Measurements from ENCODE around the gene POU4F1.
A peak's percentile ranks its signal among the peaks of the same experiment; 100 is the strongest.

The POU4F1 gene

DNA sequence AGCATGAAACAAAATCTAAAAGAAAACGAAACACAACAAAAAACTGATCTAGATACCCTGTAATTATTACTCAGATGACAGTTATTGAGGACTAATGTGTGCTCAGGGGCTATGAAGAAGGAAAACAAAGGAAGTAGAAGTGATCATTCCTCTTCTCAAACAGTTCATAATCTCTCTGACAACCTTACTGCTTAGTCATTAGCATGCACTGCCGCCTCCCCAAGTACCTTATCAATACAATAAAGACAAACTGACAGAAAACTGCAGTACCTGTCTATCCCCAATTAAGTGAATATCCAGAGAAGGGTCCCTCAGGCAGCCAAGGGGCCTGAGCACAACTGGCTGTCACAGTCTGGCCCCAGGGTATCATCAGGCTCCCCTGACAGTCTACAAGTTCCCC lies 22.0 kb upstream of the POU4F1 start:
- Histone ChIP-seq H3K4me1 (ENCODE audit: control insufficient read depth, insufficient read depth, low read length, poor library complexity, severe bottlenecking) (no peaks in the 10 kb centered on the region), H3K27ac (ENCODE audit: insufficient read depth, low read length, poor library complexity, severe bottlenecking) (no peak overlapping the region), H3K9me3 (ENCODE audit: control insufficient read depth, low read length) (no peaks in the 10 kb centered on the region), H3K27me3 (replicated peaks; ENCODE audit: control insufficient read depth, insufficient read depth, low read length, poor library complexity, severe bottlenecking) (no peaks in the 10 kb centered on the region), H3K4me3 (ENCODE audit: insufficient read depth, low read depth, low read length, poor library complexity, severe bottlenecking) (no peak overlapping the region), H3K36me3 (ENCODE audit: control insufficient read depth, insufficient read depth, low read length) (peaks cover 15% of the 10 kb centered on the region)
- no peak for DNase-seq

DNA sequence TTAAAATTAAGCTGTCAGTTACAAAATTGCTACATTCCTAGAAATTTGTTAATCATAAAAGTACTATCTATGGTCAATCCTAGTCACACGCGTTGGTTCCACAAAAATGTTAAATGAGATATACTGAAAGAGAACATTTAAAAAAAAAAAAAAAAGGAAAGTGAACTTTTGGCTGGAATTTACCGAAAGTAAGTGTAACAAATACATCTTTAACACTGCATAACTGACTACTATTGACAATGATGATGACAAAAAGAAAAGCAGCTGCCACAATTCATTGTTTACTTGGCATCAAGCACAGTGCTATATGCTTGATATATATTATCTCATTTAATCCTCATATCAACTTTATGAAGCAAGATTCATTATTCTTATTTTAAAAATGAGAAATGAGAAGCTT lies 19.8 kb upstream of the POU4F1 start:
- Histone ChIP-seq H3K9me3 (ENCODE audit: control insufficient read depth, low read length) (no peaks in the 10 kb centered on the region), H3K4me1 (ENCODE audit: control insufficient read depth, insufficient read depth, low read length, poor library complexity, severe bottlenecking) (no peaks in the 10 kb centered on the region), H3K27me3 (replicated peaks; ENCODE audit: control insufficient read depth, insufficient read depth, low read length, poor library complexity, severe bottlenecking) (no peaks in the 10 kb centered on the region), H3K36me3 (ENCODE audit: control insufficient read depth, insufficient read depth, low read length) (peaks cover 19% of the 10 kb centered on the region), H3K27ac (ENCODE audit: insufficient read depth, low read length, poor library complexity, severe bottlenecking) (no peak overlapping the region), H3K4me3 (ENCODE audit: insufficient read depth, low read depth, low read length, poor library complexity, severe bottlenecking) (no peak overlapping the region)
- no peak for DNase-seq

DNA sequence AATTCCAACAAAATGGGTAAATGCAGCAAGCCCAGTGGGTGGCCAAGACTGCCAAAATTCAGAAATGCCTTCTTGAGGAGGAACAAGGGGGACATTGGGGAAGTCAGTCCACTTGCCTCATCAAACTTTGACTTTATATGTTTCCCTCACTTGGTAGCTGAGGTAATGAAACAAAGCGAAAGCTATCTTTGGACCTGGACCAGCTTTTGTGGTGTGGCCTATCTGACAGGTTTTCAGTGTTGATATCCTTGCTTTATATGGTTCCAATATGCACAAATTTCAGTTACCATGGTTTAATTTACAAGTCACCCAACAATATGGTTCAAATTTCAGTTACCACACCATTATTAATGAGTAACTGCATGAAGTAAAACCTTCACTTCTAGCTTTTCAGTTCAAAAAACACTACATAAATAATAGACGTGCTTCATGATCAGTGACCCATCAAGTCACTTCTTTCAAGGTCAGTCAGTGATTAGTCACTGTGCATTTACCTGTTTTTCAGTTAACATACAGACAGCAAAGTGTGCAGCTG lies 17.7 kb upstream of the POU4F1 start:
- Histone ChIP-seq H3K4me1 (ENCODE audit: control insufficient read depth, insufficient read depth, low read length, poor library complexity, severe bottlenecking) (no peaks in the 10 kb centered on the region), H3K4me3 (ENCODE audit: insufficient read depth, low read depth, low read length, poor library complexity, severe bottlenecking) (no peak overlapping the region), H3K27ac (ENCODE audit: insufficient read depth, low read length, poor library complexity, severe bottlenecking) (no peak overlapping the region), H3K36me3 (ENCODE audit: control insufficient read depth, insufficient read depth, low read length) (peaks cover 32% of the 10 kb centered on the region), H3K27me3 (replicated peaks; ENCODE audit: control insufficient read depth, insufficient read depth, low read length, poor library complexity, severe bottlenecking) (no peaks in the 10 kb centered on the region), H3K9me3 (ENCODE audit: control insufficient read depth, low read length) (no peaks in the 10 kb centered on the region)
- no peak for DNase-seq

DNA sequence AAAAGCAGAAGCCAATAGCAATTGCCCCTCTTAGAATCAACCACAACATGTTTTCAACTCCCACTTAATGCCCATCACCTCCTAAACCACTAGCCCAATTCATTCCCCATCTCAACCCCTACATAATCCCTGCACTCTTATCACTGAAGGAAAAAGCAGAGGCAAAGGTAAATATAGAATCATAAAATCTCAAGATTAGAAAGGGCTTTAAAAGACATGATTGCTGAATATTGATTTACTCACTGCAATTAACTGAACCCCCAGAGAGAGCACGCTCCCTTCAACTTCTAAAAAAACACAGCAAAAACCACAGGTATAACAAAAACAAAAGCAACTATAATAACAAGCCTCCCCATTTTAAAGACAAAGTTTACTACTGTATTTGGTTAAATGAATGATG lies 15.1 kb upstream of the POU4F1 start:
- H3K27me3 ChIP-seq (replicated peaks; ENCODE audit: control insufficient read depth, insufficient read depth, low read length, poor library complexity, severe bottlenecking): no peaks in the 10 kb centered on the region
- H3K9me3 ChIP-seq (ENCODE audit: control insufficient read depth, low read length): no peaks in the 10 kb centered on the region
- H3K4me3 ChIP-seq (ENCODE audit: insufficient read depth, low read depth, low read length, poor library complexity, severe bottlenecking): no peak overlapping the region
- DNase-seq: no peak
- peaks cover 23% of the 10 kb centered on the region for H3K36me3 ChIP-seq (ENCODE audit: control insufficient read depth, insufficient read depth, low read length)
- no peak overlapping the region for H3K27ac ChIP-seq (ENCODE audit: insufficient read depth, low read length, poor library complexity, severe bottlenecking)
- H3K4me1 ChIP-seq (ENCODE audit: control insufficient read depth, insufficient read depth, low read length, poor library complexity, severe bottlenecking): no peaks in the 10 kb centered on the region

DNA sequence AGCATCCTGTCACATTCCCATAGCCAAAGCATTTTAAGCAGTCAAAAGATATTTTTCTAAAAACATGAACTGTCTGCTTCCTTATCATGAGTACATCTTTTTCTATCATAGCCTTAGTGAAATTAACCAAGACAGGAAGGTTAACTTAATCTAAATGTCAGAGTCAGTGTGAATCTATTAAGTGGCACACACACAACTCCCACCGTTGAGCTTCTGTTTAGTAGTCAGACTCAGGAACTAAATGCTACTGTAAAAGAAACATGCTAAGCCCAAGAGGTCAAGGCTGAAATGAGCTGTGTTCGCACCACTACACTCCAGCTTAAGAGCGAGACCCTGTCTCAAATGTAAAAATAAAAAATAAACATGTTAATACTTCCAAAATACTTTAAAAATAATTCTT lies 7.7 kb upstream of the POU4F1 start:
- Histone ChIP-seq H3K9me3 (ENCODE audit: control insufficient read depth, low read length) (no peaks in the 10 kb centered on the region), H3K4me1 (ENCODE audit: control insufficient read depth, insufficient read depth, low read length, poor library complexity, severe bottlenecking) (peaks cover 29% of the 10 kb centered on the region), H3K27ac (ENCODE audit: insufficient read depth, low read length, poor library complexity, severe bottlenecking) (no peak overlapping the region), H3K4me3 (ENCODE audit: insufficient read depth, low read depth, low read length, poor library complexity, severe bottlenecking) (no peak overlapping the region), H3K27me3 (replicated peaks; ENCODE audit: control insufficient read depth, insufficient read depth, low read length, poor library complexity, severe bottlenecking) (peaks cover 38% of the 10 kb centered on the region), H3K36me3 (ENCODE audit: control insufficient read depth, insufficient read depth, low read length) (peaks cover 3% of the 10 kb centered on the region)
- DNase-seq: no peak

DNA sequence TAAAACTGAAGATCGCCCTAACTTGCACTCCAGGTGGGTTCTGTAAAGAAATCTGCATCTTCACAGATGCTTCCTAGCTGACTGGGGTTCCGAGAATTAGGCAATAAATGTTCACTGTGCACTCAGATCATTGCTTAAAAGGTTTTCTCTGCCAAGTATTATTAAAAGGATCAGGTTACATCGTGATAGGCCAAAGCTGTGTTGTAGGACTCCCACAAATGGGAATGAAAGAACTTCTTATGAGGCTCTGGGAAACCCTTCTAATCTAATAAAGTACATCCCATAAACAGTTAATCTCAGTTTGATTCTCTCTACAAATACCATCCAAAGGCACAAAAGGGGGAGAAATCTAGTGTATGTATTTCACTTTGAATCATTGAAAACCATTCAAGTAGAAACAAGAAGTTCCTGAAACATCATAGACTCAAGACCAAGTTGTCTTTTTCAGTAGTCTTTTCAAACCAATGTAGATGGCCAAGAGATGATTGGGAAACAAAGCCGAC lies 7.1 kb upstream of the POU4F1 start:
- H3K9me3 ChIP-seq (ENCODE audit: control insufficient read depth, low read length): no peaks in the 10 kb centered on the region
- peaks cover 29% of the 10 kb centered on the region for H3K4me1 ChIP-seq (ENCODE audit: control insufficient read depth, insufficient read depth, low read length, poor library complexity, severe bottlenecking)
- H3K27me3 ChIP-seq (replicated peaks; ENCODE audit: control insufficient read depth, insufficient read depth, low read length, poor library complexity, severe bottlenecking): peaks cover 44% of the 10 kb centered on the region
- no peak overlapping the region for H3K4me3 ChIP-seq (ENCODE audit: insufficient read depth, low read depth, low read length, poor library complexity, severe bottlenecking)
- DNase-seq: no peak
- no peaks in the 10 kb centered on the region for H3K36me3 ChIP-seq (ENCODE audit: control insufficient read depth, insufficient read depth, low read length)
- no peak overlapping the region for H3K27ac ChIP-seq (ENCODE audit: insufficient read depth, low read length, poor library complexity, severe bottlenecking)

DNA sequence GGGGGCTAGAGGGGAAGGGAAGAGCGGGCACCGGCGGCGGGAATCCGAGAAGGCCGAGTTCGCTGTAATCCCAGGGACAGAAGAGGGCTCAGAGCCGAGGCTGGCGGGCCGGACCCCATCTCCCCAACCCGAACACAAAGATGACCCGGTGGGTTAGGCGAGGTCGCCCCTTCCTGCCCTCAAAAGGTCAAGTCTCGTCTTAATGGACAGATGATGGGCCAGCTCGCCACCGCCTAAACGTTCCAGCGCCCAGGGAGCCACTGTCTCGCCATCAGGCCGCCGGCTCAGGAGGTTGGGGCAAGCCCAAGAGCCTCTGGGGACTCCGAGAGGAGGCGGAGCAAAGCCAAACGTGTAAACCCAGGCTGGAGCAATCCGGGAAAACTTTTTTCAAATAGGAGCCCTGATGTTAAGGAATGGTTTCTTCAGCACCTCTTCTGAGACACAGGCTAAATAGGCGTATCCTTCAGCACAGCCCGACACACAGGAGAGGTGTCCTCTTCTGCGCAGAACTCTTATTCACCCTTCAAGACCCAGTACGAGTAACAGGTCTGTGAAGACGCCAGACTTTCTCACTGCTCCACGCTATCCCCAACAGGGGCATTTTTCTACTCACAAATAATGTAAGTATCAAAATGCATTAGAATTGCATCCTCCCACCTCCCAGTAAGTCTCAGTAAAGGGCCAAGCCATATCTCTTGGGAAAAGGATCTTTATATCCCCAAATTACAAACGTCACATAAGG lies 6.3 kb upstream of the POU4F1 start:
- DNase-seq: no peak
- Histone ChIP-seq H3K4me3 (ENCODE audit: insufficient read depth, low read depth, low read length, poor library complexity, severe bottlenecking) (peak overlapping the region; percentile 56), H3K27ac (ENCODE audit: insufficient read depth, low read length, poor library complexity, severe bottlenecking) (no peak overlapping the region), H3K36me3 (ENCODE audit: control insufficient read depth, insufficient read depth, low read length) (no peaks in the 10 kb centered on the region), H3K9me3 (ENCODE audit: control insufficient read depth, low read length) (no peaks in the 10 kb centered on the region), H3K4me1 (ENCODE audit: control insufficient read depth, insufficient read depth, low read length, poor library complexity, severe bottlenecking) (peaks cover 29% of the 10 kb centered on the region), H3K27me3 (replicated peaks; ENCODE audit: control insufficient read depth, insufficient read depth, low read length, poor library complexity, severe bottlenecking) (peaks cover 52% of the 10 kb centered on the region)

DNA sequence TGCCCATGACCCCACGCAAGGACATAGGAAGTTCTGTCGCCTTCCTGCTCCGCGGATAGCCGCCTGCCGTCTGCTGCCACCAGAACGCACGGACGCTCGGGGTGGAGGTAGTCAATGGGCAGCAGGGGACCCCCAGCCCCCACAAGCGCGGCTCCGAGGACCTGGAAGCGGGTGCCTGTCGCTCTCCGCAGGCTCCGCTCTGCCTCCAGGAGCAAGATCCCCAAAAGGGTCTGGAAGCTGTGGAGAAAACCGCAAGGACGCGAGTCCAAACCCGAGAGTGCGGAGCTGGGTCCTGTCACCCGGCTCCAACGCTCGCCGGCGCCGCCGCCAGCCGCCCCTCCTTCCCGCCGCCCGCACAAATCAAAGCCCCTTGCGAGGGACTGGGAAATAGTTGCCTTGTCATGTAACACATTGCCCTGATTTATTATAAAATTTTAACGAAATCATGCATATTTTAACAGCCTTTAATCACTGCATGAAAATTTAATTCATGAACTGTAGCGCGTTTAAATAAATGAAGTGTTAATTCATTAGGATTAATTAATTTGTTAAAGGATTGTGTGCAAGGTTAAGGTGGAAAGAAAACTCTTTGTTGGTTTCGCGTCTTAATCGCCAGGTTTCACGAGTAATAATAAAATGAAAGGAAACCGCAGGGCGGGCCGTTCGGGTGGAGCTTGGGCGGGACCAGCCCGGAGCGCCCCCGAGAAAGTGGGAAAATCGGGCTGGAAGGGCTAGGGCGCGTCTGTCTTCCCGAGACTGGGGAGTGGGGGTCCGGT lies 5.5 kb upstream of the POU4F1 start:
- H3K9me3 ChIP-seq (ENCODE audit: control insufficient read depth, low read length): no peaks in the 10 kb centered on the region
- H3K27me3 ChIP-seq (replicated peaks; ENCODE audit: control insufficient read depth, insufficient read depth, low read length, poor library complexity, severe bottlenecking): peaks cover 59% of the 10 kb centered on the region
- no peak overlapping the region for H3K27ac ChIP-seq (ENCODE audit: insufficient read depth, low read length, poor library complexity, severe bottlenecking)
- H3K4me3 ChIP-seq (ENCODE audit: insufficient read depth, low read depth, low read length, poor library complexity, severe bottlenecking): peak overlapping the region; percentile 56
- H3K4me1 ChIP-seq (ENCODE audit: control insufficient read depth, insufficient read depth, low read length, poor library complexity, severe bottlenecking): peaks cover 33% of the 10 kb centered on the region
- H3K36me3 ChIP-seq (ENCODE audit: control insufficient read depth, insufficient read depth, low read length): no peaks in the 10 kb centered on the region
- no peak for DNase-seq

DNA sequence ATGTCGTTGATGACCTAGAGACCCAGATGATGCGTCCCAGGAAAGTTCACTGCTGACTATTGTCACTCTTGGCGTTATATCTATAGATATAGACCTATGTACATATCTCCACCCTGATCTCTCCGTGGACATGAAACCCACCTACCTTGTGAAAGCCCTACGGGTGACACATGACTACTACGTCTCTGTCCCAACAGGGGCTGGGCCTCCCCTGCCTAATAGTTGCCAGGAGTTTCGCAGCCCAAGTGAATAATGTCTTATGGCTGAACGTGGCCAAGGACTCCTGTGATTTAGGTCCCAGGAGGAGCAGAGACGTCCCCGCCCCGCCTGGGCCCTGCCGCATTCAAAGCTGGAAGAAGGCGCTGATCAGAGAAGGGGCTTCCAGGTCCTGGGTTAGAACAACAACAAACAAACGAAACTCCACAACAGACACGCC lies 4.9 kb upstream of the POU4F1 start:
- no peak for DNase-seq
- Histone ChIP-seq H3K4me1 (ENCODE audit: control insufficient read depth, insufficient read depth, low read length, poor library complexity, severe bottlenecking) (peaks cover 38% of the 10 kb centered on the region), H3K27me3 (replicated peaks; ENCODE audit: control insufficient read depth, insufficient read depth, low read length, poor library complexity, severe bottlenecking) (peaks cover 65% of the 10 kb centered on the region), H3K36me3 (ENCODE audit: control insufficient read depth, insufficient read depth, low read length) (no peaks in the 10 kb centered on the region), H3K9me3 (ENCODE audit: control insufficient read depth, low read length) (no peaks in the 10 kb centered on the region), H3K4me3 (ENCODE audit: insufficient read depth, low read depth, low read length, poor library complexity, severe bottlenecking) (peak overlapping the region; percentile 56), H3K27ac (ENCODE audit: insufficient read depth, low read length, poor library complexity, severe bottlenecking) (no peak overlapping the region)

Measured in effector memory CD4-positive, alpha-beta T cell (primary cell).